Measurements from ENCODE around the gene APOLD1. TPM values are rescaled to one million over a fixed set of nuclear protein-coding genes. Genes with fewer than 3 reads are reported as not detected.
A peak's percentile ranks its signal among the peaks of the same experiment; 100 is the strongest.
"Not testable (repeated sequence)": the region's sequence is repeated elsewhere in the genome, so short reads cannot be mapped to it uniquely, and the experiment has no call there.

Gene APOLD1
- total RNA-seq, 1 donor from 2014 or later, result 0.75 TPM

DNA sequence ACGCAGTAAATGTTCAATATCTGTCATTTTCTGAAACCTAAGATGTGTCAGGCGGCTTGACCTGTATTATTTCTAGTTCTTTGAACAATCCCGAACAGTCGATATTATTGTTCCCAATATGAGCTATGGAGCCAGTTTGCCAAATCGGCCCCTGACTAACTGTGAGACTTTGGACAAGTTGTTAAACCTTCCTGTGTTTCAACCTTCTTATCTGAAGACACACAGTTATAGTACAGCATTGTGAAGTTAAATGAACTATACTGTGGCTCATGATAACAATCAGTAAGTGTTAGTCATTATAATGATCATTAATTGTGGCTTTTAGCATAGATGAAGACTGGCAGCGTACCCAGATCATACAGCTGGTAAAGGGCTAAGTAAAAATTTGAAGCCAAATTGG, 51.1 kb downstream of the APOLD1 start:
- Mint-ChIP-seq H3K36me3 (ENCODE audit: low read depth) (peaks cover 36% of the 10 kb centered on the region), H3K4me1 (peaks cover 4% of the 10 kb centered on the region), H3K9me3 (peaks cover 4% of the 10 kb centered on the region), H3K27me3 (no peaks in the 10 kb centered on the region), H3K27ac (no peak overlapping the region), H3K4me3 (no peak overlapping the region)
- intact Hi-C loops (cut with micrococcal nuclease), result no loop called here
- TF ChIP-seq, protein P1, sequence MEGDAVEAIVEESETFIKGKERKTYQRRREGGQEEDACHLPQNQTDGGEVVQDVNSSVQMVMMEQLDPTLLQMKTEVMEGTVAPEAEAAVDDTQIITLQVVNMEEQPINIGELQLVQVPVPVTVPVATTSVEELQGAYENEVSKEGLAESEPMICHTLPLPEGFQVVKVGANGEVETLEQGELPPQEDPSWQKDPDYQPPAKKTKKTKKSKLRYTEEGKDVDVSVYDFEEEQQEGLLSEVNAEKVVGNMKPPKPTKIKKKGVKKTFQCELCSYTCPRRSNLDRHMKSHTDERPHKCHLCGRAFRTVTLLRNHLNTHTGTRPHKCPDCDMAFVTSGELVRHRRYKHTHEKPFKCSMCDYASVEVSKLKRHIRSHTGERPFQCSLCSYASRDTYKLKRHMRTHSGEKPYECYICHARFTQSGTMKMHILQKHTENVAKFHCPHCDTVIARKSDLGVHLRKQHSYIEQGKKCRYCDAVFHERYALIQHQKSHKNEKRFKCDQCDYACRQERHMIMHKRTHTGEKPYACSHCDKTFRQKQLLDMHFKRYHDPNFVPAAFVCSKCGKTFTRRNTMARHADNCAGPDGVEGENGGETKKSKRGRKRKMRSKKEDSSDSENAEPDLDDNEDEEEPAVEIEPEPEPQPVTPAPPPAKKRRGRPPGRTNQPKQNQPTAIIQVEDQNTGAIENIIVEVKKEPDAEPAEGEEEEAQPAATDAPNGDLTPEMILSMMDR (IDR thresholded peaks at IDR 0.05), result no peak
- ChIA-PET CTCF (interaction anchor here (0.6 to 1.7 kb wide), 10 partner anchors 9 to 375 kb away, joined by 3 to 16 read pairs (median 4); partner anchors contain the start of gene APOLD1), POLR2A (no interaction called here)
- DNase-seq (no peak), ATAC-seq (ENCODE audit: low read depth) (no peak)

DNA sequence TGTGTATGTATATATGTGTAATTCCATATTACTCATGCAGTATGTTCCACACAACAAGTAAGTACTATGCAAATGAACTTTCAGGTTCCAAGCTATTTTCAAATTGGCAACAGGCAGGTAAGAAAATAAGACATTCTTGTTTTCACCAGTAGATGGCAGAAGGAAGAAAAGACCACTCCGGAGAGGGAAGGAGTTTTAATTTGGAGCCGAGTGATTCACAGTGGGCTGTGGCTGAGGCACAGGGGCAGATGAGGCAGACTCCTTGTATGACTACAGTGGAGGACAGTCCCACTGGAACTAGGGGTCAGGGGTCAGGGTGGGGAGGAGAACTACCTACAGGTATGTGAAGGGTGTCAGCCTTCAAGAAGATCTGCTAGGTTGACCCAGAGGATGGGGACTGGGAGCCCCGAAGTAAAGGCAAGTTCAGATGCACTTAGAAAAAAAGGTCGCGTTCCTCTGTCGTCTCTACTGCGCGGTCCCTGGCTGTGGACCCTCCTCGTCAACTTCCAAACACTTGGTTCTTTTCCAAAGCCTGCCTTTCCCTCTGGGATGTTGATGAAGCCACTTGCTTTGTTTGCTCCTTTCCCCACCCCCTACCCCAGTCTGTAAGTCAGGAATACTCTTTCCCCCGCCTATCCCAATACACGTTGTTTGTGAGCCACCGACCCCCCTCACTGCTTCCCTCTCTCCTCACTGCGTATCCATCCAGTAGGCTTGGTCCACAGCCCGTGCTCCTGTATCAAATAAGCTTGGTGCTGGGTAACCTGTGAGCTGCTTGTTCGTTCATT, 51.8 kb downstream of the APOLD1 start:
- ATAC-seq (ENCODE audit: low read depth) (peak; percentile 65), DNase-seq (no peak)
- Mint-ChIP-seq H3K27ac (no peak overlapping the region), H3K9me3 (peaks cover 4% of the 10 kb centered on the region), H3K4me3 (no peak overlapping the region), H3K4me1 (peaks cover 4% of the 10 kb centered on the region), H3K27me3 (no peaks in the 10 kb centered on the region), H3K36me3 (ENCODE audit: low read depth) (peaks cover 31% of the 10 kb centered on the region)
- intact Hi-C loops (cut with micrococcal nuclease), result loop anchor here (1.0 kb wide), 1 partner anchor 375 kb away; no protein-coding TSS in a partner anchor
- TF ChIP-seq, protein P1 (IDR thresholded peaks at IDR 0.05), result no peak
- CTCF ChIA-PET, result interaction anchor here (0.6 to 1.7 kb wide), 11 partner anchors 8 to 374 kb away, joined by 3 to 16 read pairs (median 3); partner anchors contain the start of gene APOLD1
- POLR2A ChIA-PET, result interaction anchor here (0.6 to 0.7 kb wide), 2 partner anchors 23 to 1546 kb away, joined by 3 to 10 read pairs; no protein-coding TSS in a partner anchor

DNA sequence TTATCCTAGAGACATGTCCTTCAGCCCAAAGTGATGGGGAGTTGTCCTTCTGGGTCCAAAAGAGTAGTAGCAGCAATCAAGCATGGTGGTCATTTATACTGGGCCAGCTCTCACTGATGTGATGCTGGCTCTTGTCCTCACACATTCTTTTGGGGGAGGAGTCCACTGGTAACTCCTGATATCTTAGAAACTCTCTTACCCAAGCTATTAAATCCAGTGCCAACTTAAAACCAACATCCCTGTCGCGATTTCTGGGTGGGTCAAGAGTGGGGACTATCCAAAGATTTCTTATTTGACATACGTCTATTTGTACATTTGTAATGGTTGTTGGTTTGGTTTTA, 52.3 kb downstream of the APOLD1 start:
- peaks cover 4% of the 10 kb centered on the region for H3K9me3 Mint-ChIP-seq
- intact Hi-C loops (cut with micrococcal nuclease), result loop anchor here (1.0 kb wide), 1 partner anchor 375 kb away; no protein-coding TSS in a partner anchor
- no peaks in the 10 kb centered on the region for H3K27me3 Mint-ChIP-seq
- no peak overlapping the region for H3K27ac Mint-ChIP-seq
- ChIA-PET CTCF (interaction anchor here (0.7 to 1.7 kb wide), 5 partner anchors 10 to 374 kb away, joined by 3 to 16 read pairs (median 4); no protein-coding TSS in a partner anchor), POLR2A (interaction anchor here (0.6 to 0.7 kb wide), 2 partner anchors 438 to 1545 kb away, joined by 3 to 10 read pairs; no protein-coding TSS in a partner anchor)
- DNase-seq (no peak), ATAC-seq (ENCODE audit: low read depth) (no peak)
- peaks cover 4% of the 10 kb centered on the region for H3K4me1 Mint-ChIP-seq
- TF ChIP-seq, protein P1 (IDR thresholded peaks at IDR 0.05), result no peak
- H3K36me3 Mint-ChIP-seq (ENCODE audit: low read depth), result peaks cover 25% of the 10 kb centered on the region
- no peak overlapping the region for H3K4me3 Mint-ChIP-seq

DNA sequence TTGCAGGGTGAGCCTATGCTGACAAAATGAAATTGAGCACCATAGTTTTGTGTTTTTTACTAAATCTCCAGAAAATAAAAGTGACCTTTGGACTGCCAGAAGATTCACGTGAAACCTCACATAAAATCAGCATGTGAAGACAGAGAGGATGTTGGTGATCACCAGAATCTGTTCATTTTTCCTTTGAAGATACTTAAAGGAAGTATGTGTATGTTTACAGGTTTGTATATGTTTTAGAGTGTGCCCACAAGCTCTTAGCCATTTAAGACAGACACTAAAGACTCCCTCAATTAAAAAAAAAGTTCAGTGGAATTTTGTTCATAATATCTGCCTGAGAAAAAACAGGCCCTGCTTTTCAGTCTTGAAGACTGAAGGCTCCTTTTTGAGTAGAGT, 53.5 kb downstream of the APOLD1 start:
- CTCF ChIA-PET, result interaction anchor here (0.7 to 1.0 kb wide), 2 partner anchors 76 to 373 kb away, joined by 3 read pairs; no protein-coding TSS in a partner anchor
- TF ChIP-seq, protein P1 (IDR thresholded peaks at IDR 0.05), result no peak
- Mint-ChIP-seq H3K36me3 (ENCODE audit: low read depth) (peaks cover 13% of the 10 kb centered on the region), H3K4me3 (no peak overlapping the region), H3K27me3 (no peaks in the 10 kb centered on the region), H3K4me1 (peaks cover 4% of the 10 kb centered on the region), H3K27ac (no peak overlapping the region), H3K9me3 (peaks cover under 1% of the 10 kb centered on the region)
- no peak for DNase-seq
- no peak for ATAC-seq (ENCODE audit: low read depth)
- intact Hi-C loops (cut with micrococcal nuclease), result no loop called here
- POLR2A ChIA-PET, result no interaction called here

DNA sequence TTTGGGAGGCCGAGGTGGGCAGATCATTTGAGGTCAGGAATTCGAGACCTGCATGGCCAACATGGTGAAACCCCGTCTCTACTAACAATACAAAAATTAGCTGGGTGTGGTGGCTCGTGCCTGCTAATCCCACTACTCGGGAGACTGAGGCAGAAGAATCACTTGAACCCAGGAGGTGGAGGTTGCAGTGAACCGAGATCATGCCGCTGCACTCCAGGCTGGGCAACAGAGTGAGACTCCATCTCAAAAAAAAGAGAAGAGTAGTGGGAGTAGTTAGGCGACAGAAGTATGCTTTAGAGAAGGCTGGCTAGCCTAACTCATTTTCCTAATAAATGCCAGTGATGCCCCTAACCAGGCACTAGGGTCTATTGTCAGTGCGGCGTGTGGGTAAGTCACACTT, 54.0 kb downstream of the APOLD1 start:
- ATAC-seq (ENCODE audit: low read depth); H3K4me1 Mint-ChIP-seq; H3K9me3 Mint-ChIP-seq; H3K27ac Mint-ChIP-seq; intact Hi-C loops (cut with micrococcal nuclease); POLR2A ChIA-PET; DNase-seq; H3K27me3 Mint-ChIP-seq; H3K4me3 Mint-ChIP-seq: not testable (repeated sequence)
- CTCF ChIA-PET, result interaction anchor here (0.7 kb wide), 1 partner anchor 76 kb away, joined by 3 read pairs; no protein-coding TSS in a partner anchor
- peaks cover 11% of the 10 kb centered on the region for H3K36me3 Mint-ChIP-seq (ENCODE audit: low read depth)
